Measurements from ENCODE around the gene MACROD2.
"Not testable (repeated sequence)": the region's sequence is repeated elsewhere in the genome, so short reads cannot be mapped to it uniquely, and the experiment has no call there.

Gene MACROD2

GRCh38 chr20:14199111-14199510, 203.8 kb downstream of the MACROD2 start:
- no peak for TF ChIP-seq CTCF (IDR thresholded peaks at IDR 0.05; ENCODE audit: control extremely low read depth, extremely low read depth, low read depth, missing control alignments)
- ChIA-PET CTCF (no interaction called here), POLR2A (no interaction called here)
- DNase-seq (ENCODE audit: extremely low spot score), result no peak

- no peak for TF ChIP-seq CTCF (IDR thresholded peaks at IDR 0.05; ENCODE audit: control extremely low read depth, extremely low read depth, low read depth, missing control alignments)
- CTCF ChIA-PET, result no interaction called here
- no peak for DNase-seq (ENCODE audit: extremely low spot score)
- POLR2A ChIA-PET, result no interaction called here
Observed at GRCh38 chr20:14203657-14204056, 208.3 kb downstream of the MACROD2 start.

- DNase-seq (ENCODE audit: extremely low spot score), result no peak
- TF ChIP-seq CTCF (IDR thresholded peaks at IDR 0.05; ENCODE audit: control extremely low read depth, extremely low read depth, low read depth, missing control alignments), result no peak
- CTCF ChIA-PET, result interaction anchor here (1.0 kb wide), 1 partner anchor 16 kb away, joined by 3 read pairs; no protein-coding TSS in a partner anchor
- POLR2A ChIA-PET, result no interaction called here
Observed at GRCh38 chr20:14207591-14207990, 212.3 kb downstream of the MACROD2 start.

- ChIA-PET POLR2A (no interaction called here), CTCF (no interaction called here)
- DNase-seq (ENCODE audit: extremely low spot score), result no peak
- no peak for TF ChIP-seq CTCF (IDR thresholded peaks at IDR 0.05; ENCODE audit: control extremely low read depth, extremely low read depth, low read depth, missing control alignments)
Observed at GRCh38 chr20:14208956-14209355, 213.6 kb downstream of the MACROD2 start.

- no peak for TF ChIP-seq CTCF (IDR thresholded peaks at IDR 0.05; ENCODE audit: control extremely low read depth, extremely low read depth, low read depth, missing control alignments)
- POLR2A ChIA-PET, result interaction anchor here (0.7 kb wide), 1 partner anchor 24 kb away, joined by 3 read pairs; no protein-coding TSS in a partner anchor
- no peak for DNase-seq (ENCODE audit: extremely low spot score)
- CTCF ChIA-PET, result interaction anchor here (0.9 kb wide), 1 partner anchor 9 kb away, joined by 3 read pairs; no protein-coding TSS in a partner anchor
Observed at GRCh38 chr20:14210146-14210545, 214.8 kb downstream of the MACROD2 start.

- ChIA-PET POLR2A (no interaction called here), CTCF (interaction anchor here (0.9 to 1.5 kb wide), 2 partner anchors 11 to 23 kb away, joined by 3 to 4 read pairs; no protein-coding TSS in a partner anchor)
- no peak for TF ChIP-seq CTCF (IDR thresholded peaks at IDR 0.05; ENCODE audit: control extremely low read depth, extremely low read depth, low read depth, missing control alignments)
- no peak for DNase-seq (ENCODE audit: extremely low spot score)
Observed at GRCh38 chr20:14214046-14214445, 218.7 kb downstream of the MACROD2 start.

- CTCF ChIA-PET; POLR2A ChIA-PET; DNase-seq (ENCODE audit: extremely low spot score): not testable (repeated sequence)
Observed at GRCh38 chr20:14215880-14216279, 220.6 kb downstream of the MACROD2 start.
